ENCODE results near the gene BMF. TPM values are rescaled to one million over a fixed set of nuclear protein-coding genes. Genes with fewer than 3 reads are reported as not detected.

Gene BMF
- total RNA-seq, 4 donors from 2014 or later = 4.7 to 7.5 (median 6.0) TPM

DNA sequence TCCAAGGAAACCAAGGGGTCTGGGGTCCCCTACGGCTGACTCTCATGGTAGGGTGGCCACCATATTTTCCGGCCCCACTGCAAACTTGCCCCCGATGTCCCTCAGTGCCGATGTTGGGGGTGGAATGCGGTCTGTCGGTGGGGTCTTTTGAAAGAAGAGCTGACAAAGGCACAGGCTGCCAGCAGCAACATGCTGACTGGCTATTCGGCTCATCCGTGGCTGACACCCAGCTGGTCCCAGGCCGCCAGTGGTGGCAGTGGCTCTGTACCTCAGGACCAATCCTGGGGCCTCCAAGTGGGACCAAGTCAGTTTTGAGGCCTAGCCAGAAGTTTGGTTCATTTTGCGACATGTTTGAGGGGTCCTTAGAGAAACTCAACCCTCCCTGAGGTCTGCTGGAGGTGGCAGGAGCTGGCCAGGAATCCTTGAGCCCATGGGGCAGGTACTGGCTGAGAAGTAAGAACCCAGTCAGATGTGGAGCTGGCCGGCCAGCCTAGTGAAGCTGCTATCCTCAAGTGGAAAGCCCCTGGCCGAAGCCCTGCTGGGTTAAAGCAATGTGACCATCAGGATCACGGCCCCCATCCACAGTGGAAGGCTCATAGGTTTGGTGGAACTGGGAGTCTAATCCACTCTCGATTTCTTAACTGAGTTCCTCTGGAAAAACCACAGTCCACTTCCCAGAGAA is 17.8 kb downstream of the BMF start:
- no peak for ATAC-seq
- Histone ChIP-seq H3K9me3 (no peaks in the 10 kb centered on the region), H3K4me1 (peaks cover 6 to 96% (median 30%) of the 10 kb centered on the region in 3 donors), H3K4me3 (no peak overlapping the region), H3K36me3 (peaks cover 0 to 21% of the 10 kb centered on the region in 2 donors), H3K27ac (no peak overlapping the region), H3K27me3 (no peaks in the 10 kb centered on the region)
- WGBS, 2 donors (ENCODE audit: low coverage in 1 of 2) = 96 to 100% methylated on average over 1 to 3 of the region's 14 CpGs
- no peak for TF ChIP-seq POLR2AphosphoS5 (IDR thresholded peaks at IDR 0.05)
- TF ChIP-seq, protein P1, sequence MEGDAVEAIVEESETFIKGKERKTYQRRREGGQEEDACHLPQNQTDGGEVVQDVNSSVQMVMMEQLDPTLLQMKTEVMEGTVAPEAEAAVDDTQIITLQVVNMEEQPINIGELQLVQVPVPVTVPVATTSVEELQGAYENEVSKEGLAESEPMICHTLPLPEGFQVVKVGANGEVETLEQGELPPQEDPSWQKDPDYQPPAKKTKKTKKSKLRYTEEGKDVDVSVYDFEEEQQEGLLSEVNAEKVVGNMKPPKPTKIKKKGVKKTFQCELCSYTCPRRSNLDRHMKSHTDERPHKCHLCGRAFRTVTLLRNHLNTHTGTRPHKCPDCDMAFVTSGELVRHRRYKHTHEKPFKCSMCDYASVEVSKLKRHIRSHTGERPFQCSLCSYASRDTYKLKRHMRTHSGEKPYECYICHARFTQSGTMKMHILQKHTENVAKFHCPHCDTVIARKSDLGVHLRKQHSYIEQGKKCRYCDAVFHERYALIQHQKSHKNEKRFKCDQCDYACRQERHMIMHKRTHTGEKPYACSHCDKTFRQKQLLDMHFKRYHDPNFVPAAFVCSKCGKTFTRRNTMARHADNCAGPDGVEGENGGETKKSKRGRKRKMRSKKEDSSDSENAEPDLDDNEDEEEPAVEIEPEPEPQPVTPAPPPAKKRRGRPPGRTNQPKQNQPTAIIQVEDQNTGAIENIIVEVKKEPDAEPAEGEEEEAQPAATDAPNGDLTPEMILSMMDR (IDR thresholded peaks at IDR 0.05) = no peak
- no peak for TF ChIP-seq POLR2A (IDR thresholded peaks at IDR 0.05)
- TF ChIP-seq EP300 (IDR thresholded peaks at IDR 0.05) = no peak

DNA sequence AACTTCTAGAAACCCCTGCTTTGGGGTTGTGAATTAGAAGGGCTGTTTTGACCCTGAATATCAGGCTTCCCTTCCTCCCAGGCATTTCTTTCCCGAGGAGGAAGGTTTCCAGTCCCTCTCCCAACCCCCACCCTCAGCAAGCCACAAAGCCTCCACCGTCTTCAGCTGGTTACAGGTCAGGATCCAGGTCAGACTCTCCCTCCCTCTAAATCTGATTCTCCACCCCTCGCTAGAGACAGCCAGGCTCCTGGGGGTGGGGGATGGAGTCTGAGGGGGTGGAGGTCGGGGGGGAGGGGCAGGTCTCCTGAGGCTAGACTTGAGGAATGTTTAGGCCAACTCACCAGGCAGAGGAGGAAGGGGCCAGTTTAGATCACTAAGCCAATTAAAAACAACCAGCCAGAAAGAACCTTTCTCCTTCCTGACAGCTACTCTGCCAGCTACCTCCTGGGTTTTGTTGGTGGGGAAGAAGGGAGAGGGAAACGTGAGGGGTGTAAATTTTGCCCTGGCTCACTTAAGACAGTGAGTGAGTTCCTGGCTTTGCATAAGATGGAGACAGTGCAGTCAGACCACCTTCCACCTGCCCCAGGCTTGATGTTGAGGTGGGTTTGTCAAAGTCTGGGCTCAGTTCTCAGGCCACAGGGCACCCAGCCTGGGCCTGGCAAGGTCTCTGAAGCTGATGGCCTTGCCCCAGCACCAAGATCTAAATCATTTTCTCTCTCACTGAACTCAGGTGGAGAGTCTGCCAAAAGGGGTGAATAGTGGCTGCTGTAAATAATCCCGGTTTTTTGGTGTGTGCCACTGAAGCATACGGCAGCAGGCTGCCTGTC is 19.5 kb downstream of the BMF start:
- Histone ChIP-seq H3K4me1 (peaks cover 6 to 79% (median 30%) of the 10 kb centered on the region in 3 donors), H3K27ac (peak overlapping the region in 1 of 4 donors; percentile 19), H3K27me3 (no peaks in the 10 kb centered on the region), H3K4me3 (no peak overlapping the region), H3K9me3 (no peaks in the 10 kb centered on the region), H3K36me3 (peaks cover 0 to 21% of the 10 kb centered on the region in 2 donors)
- no peak for TF ChIP-seq POLR2A (IDR thresholded peaks at IDR 0.05)
- no peak for TF ChIP-seq EP300 (IDR thresholded peaks at IDR 0.05)
- no peak for TF ChIP-seq POLR2AphosphoS5 (IDR thresholded peaks at IDR 0.05)
- TF ChIP-seq, protein P1 (IDR thresholded peaks at IDR 0.05) = no peak
- ATAC-seq = no peak
- WGBS, 2 donors (ENCODE audit: low coverage in 1 of 2) = 33 to 37% methylated on average over 2 to 5 of the region's 7 CpGs

DNA sequence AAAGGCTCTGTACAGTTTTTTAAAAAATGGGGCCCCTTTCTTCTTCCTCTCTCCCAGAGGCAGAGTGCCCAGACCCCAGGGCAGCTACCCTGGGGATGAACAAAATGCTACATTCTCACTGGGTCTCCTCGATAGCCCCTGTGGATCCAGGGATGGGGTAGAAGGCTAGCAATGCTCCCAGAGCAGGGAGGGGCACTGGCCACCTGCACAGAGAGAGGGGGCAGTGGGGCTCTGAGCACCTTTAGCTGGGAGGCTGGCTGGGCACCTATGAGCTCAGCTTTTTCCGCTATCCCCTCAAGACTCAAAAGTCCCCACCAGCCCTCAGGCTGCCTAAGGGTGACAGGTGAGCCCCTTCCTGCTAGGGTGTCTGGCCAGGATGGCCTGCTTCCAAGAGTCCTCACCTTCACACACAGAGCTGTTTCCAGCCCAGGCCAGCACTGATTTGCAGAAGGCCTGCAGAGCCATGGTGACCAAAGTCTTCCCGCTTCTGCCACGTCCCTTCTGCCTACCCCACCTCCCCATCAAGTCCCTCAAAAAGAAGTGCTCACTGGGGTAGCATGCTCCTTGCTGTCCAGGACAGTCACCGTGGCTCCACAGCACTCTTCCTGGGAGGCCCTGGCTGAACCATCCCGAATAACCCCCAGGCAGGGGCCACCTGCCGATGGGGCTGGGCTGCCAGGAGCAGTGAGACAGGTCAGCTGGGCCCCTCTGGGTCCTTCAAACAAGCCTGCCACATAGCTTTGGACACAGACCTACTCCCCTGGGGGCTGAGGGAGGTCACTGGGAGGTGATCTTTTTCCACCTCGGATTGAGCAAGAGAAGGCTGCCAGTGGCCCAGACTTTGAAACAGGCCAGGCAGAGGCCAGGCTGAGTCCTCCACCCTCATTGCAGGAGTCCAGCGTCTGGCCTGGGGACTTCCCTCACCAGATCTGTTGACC is 20.4 kb downstream of the BMF start:
- Histone ChIP-seq H3K9me3 (no peaks in the 10 kb centered on the region), H3K36me3 (peaks cover 0 to 21% of the 10 kb centered on the region in 2 donors), H3K4me1 (peaks cover 4 to 70% (median 24%) of the 10 kb centered on the region in 3 donors), H3K27me3 (no peaks in the 10 kb centered on the region), H3K27ac (peak overlapping the region in 1 of 4 donors; percentile 19), H3K4me3 (no peak overlapping the region)
- 43 to 100% methylated on average over 1 of the region's 9 CpGs for WGBS, 2 donors (ENCODE audit: low coverage in 1 of 2)
- ATAC-seq = peak; percentile 25
- TF ChIP-seq POLR2AphosphoS5 (IDR thresholded peaks at IDR 0.05) = no peak
- TF ChIP-seq EP300 (IDR thresholded peaks at IDR 0.05) = no peak
- TF ChIP-seq, protein P1 (IDR thresholded peaks at IDR 0.05) = no peak
- TF ChIP-seq POLR2A (IDR thresholded peaks at IDR 0.05) = no peak

DNA sequence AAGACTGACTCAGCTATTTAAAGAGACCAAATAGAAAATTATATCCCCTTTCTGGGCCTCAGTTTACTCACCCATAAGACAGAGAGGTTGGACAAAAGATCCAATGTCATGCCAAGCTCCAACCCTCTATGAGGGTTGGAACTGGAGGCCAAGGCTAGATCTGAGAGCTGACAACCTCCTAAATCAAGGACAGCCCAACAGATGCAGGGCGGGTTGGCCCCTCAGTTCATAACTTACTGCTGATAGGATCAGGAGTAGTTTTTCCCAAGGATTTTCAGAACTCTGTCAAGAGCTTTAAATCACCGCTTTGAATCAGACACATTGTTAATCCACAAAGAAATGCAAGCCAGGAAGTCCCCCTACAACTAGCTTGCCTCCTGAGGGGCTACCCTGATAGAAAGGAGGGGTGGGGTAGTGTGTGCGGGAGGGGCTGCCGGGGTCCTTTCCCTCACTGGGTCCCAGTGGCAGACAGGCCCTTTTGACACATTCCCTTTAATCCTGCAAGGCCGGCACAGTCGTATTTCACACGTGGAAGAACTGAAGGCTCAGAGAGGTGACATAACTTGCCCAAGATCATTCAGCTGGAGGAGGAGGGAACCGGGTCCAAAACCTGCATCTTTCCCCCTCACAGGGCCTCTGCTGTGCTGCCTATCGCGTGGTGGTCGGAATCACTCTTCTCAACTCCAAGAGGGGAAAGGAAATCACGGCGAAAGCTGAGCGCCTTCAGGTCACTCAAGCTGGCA is 21.4 kb downstream of the BMF start:
- Histone ChIP-seq H3K4me3 (no peak overlapping the region), H3K36me3 (peaks cover 0 to 21% of the 10 kb centered on the region in 2 donors), H3K27ac (no peak overlapping the region), H3K9me3 (no peaks in the 10 kb centered on the region), H3K4me1 (peaks cover under 1 to 68% (median 18%) of the 10 kb centered on the region in 3 donors), H3K27me3 (no peaks in the 10 kb centered on the region)
- TF ChIP-seq POLR2AphosphoS5 (IDR thresholded peaks at IDR 0.05) = no peak
- no peak for TF ChIP-seq POLR2A (IDR thresholded peaks at IDR 0.05)
- TF ChIP-seq, protein P1 (IDR thresholded peaks at IDR 0.05) = no peak
- TF ChIP-seq EP300 (IDR thresholded peaks at IDR 0.05) = no peak
- whole genome bisulfite sequencing, 2 donors (ENCODE audit: low coverage in 1 of 2) = 78 to 96% methylated on average over 4 to 9 of the region's 14 CpGs
- ATAC-seq = no peak
